Fibroblast of the aortic adventitia (primary cell): ENCODE measurements around the gene PLLP. TPM values are rescaled to one million over a fixed set of nuclear protein-coding genes. Genes with fewer than 3 reads are reported as not detected.

ENCODE experiments used
- DNase-seq: peaks from one replicate; pipeline ENCODE4 v3.0.0-alpha.2; 2010; ENCODE audit warnings: low read depth
- H3K4me3 ChIP-seq: 2 replicates; pipeline ENCODE4 v1.5.1; 2011; ENCODE audit warnings: low read depth, mild to moderate bottlenecking, control low read depth, low read length, moderate library complexity
- total RNA-seq: library from RNA; depleted of rRNA; stranded (reverse); fragments of >200 nt; gene quantifications from 2 replicates; pipeline ENCODE4 v1.2.3, GENCODE V29; 2012; ENCODE audit warnings: low replicate concordance
- TF ChIP-seq, protein P1 (sequence below): IDR thresholded peaks from 2 replicates; pipeline ENCODE4 v1.5.1; 2011; ENCODE audit warnings: mild to moderate bottlenecking, low read length, control low read depth, inconsistent platforms; ENCODE audit not compliant: insufficient read depth

The PLLP gene
- total RNA-seq, 1 donor: under 0.01 TPM

DNA sequence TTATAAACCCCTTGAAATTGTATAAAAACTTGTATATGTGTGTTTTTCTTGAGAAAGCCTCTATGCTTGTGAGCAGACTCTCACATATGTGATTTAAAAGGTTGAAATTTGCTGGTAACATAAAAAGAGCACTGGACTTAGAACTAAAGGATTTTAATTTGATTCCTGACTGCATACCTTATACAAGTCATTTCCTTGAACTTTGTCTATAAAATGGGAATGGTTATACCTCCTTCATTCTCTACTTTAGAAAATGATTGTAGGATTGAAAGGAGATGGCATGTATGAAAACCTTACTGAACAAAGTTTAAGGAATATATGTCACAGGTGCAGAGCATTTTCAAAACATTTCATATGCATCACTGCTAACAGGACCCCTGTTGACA lies 49.8 kb downstream of the PLLP start:
- TF ChIP-seq, protein P1, sequence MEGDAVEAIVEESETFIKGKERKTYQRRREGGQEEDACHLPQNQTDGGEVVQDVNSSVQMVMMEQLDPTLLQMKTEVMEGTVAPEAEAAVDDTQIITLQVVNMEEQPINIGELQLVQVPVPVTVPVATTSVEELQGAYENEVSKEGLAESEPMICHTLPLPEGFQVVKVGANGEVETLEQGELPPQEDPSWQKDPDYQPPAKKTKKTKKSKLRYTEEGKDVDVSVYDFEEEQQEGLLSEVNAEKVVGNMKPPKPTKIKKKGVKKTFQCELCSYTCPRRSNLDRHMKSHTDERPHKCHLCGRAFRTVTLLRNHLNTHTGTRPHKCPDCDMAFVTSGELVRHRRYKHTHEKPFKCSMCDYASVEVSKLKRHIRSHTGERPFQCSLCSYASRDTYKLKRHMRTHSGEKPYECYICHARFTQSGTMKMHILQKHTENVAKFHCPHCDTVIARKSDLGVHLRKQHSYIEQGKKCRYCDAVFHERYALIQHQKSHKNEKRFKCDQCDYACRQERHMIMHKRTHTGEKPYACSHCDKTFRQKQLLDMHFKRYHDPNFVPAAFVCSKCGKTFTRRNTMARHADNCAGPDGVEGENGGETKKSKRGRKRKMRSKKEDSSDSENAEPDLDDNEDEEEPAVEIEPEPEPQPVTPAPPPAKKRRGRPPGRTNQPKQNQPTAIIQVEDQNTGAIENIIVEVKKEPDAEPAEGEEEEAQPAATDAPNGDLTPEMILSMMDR: no peak
- H3K4me3 ChIP-seq: no peak overlapping the region
- no peak for DNase-seq

DNA sequence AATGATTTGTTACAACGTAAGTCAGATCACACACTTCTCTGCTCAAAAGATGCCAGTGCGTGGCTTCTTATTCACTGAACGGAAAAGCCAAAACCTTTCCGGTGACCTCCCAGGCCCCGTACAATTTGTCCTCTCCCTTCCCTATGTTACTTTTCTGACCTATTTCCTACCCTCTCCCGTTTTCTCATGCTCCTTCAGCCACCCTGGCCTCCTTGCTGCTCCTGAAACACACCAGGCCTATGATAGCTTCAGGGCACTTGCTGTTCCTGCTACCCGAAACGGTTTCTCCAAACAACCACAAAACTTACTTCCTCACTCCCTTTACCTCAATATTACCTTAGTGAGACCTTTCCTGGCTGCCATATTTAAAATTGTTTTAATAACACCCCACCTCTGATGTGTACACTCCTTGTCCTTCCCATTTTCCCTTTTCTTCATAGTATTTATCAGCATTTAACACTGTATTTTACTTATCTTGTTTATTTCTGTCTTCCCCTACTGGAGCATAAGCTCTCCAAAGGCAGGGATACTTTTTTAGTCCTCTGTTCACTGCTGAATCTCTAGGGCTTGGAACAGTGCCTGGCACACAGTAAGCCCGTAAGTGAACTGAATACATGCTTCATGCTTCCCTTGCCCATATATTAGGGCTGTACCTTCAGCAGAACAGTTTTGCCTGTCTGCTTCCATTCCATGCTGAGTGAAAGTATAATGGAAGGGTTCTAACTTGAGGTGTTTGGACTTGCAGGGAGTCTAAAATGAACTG lies 50.3 kb downstream of the PLLP start:
- TF ChIP-seq, protein P1: no peak
- no peak overlapping the region for H3K4me3 ChIP-seq
- no peak for DNase-seq

DNA sequence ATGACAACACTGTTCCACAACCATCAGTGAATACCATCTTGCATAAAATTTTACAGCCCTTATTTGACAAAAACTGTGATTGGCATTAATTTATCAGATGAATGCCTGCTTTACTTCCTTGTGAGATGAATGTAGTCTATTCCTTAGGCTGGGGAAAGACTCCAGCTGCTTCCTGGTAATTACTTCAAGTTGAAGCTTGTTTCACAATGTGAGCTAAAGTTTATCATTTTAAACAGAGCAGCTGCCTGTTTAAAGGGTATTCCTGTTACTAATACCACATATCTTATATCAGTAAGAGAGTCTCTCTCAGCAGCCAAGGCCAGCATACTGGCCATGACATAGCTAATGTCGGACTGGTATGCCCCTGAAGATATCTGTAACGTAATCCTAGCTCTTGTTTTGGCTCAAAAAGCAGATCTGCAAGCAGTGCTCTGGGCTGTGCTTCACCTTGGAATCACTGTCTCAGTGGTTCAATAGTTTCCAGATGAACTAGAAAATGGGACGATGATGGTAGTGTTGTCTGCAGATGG lies 52.6 kb downstream of the PLLP start:
- no peak overlapping the region for H3K4me3 ChIP-seq
- TF ChIP-seq, protein P1: no peak
- DNase-seq: no peak

DNA sequence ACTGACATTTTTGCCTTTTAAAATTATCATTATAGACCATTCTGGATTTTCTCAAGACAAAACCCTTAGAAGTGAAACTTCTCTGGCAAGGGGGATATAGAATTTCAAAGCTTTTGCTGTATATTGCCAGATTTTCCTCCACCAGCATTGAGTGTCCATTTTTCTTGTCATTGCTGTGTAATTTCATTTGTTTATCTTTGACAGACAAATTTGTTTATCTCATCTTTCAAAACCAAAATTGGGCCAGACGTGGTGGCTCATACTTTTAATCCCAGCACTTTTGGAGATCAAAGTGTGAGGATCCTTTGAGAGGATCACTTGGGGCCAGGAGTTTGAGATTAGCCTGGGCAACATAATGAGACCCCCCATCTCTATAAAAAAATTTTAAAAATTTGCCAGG lies 55.4 kb downstream of the PLLP start:
- DNase-seq: no peak
- H3K4me3 ChIP-seq: no peak overlapping the region
- TF ChIP-seq, protein P1: no peak

DNA sequence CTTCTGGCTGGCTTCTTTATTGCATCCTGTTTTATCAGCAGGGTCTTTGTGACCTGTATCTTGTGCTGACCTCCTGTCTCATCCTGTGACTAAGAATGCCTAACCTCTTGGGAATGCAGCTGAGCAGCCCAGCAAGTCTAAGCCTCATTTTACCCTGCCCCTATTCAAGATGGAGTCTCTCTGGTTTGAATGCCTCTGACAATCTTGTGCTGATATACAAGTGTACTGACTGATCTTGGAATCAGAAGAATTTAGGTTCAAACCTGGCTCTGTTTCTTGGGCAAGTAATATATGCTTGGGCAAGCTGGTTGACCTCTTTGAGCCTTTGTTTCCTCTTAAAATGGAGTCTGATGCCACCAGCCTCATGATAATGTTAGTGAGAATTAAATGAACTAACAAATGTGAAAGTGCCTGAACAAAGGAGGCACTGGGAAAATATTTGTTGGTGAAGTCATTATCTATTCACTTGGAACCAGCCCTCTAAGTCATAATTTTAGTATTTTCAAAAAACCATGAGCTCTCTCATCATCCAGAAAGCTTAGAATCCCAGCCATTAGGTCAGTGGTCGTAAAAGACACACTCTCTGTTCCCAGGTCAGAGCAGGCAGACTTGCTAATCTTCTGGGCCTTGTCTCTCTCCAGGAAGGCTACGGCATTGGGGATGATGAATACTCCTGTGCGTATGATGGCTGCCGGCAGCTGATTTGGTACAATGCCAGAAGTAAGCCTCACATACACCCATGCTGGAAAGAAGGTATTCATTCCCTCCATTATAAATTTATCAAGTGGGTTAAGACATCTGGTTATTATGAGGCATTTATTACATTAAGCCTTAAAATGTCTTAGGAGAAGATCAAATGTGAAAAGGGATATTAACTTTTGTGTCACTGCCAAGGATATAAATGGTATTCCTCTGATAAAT lies 57.5 kb downstream of the PLLP start:
- no peak for DNase-seq
- no peak overlapping the region for H3K4me3 ChIP-seq
- TF ChIP-seq, protein P1: no peak

- no peak for DNase-seq
- no peak overlapping the region for H3K4me3 ChIP-seq
- TF ChIP-seq, protein P1: no peak
Measured at GRCh38 chr16:57225978-57226377, 58.5 kb downstream of the PLLP start.
